ENCODE results near the gene SYT12. TPM values are rescaled to one million over a fixed set of nuclear protein-coding genes. Genes with fewer than 3 reads are reported as not detected.
"Not testable (repeated sequence)": the region's sequence is repeated elsewhere in the genome, so short reads cannot be mapped to it uniquely, and the experiment has no call there.

SYT12 gene
- total RNA-seq, 1 donor from 2014 or later: 0.44 TPM

- DNase-seq (ENCODE audit: low read depth, low spot score): no peak
- peaks cover 12% of the 10 kb centered on the region for H3K27me3 Mint-ChIP-seq (ENCODE audit: low read depth)
- no peaks in the 10 kb centered on the region for H3K9me3 Mint-ChIP-seq
- H3K4me1 Mint-ChIP-seq: peaks cover 19% of the 10 kb centered on the region
- H3K36me3 Mint-ChIP-seq (ENCODE audit: low read depth): no peaks in the 10 kb centered on the region
- H3K27ac Mint-ChIP-seq (ENCODE audit: unreplicated experiment): no peak overlapping the region
- H3K4me3 Mint-ChIP-seq: no peak overlapping the region
- TF ChIP-seq CTCF (conservative IDR thresholded peaks at IDR 0.05): no peak
Observed at GRCh38 chr11:67002921-67003411, 20.0 kb upstream of the SYT12 start.

GRCh38 chr11:67005200-67005599 is 17.7 kb upstream of the SYT12 start:
- peaks cover 12% of the 10 kb centered on the region for H3K27me3 Mint-ChIP-seq (ENCODE audit: low read depth)
- H3K36me3 Mint-ChIP-seq (ENCODE audit: low read depth); H3K27ac Mint-ChIP-seq (ENCODE audit: unreplicated experiment); DNase-seq (ENCODE audit: low read depth, low spot score); H3K4me3 Mint-ChIP-seq; H3K9me3 Mint-ChIP-seq: not testable (repeated sequence)
- H3K4me1 Mint-ChIP-seq: peaks cover 19% of the 10 kb centered on the region

- H3K4me1 Mint-ChIP-seq: peaks cover 19% of the 10 kb centered on the region
- peaks cover 5% of the 10 kb centered on the region for H3K27me3 Mint-ChIP-seq (ENCODE audit: low read depth)
- DNase-seq (ENCODE audit: low read depth, low spot score): peak; percentile 26
- H3K36me3 Mint-ChIP-seq (ENCODE audit: low read depth): no peaks in the 10 kb centered on the region
- no peaks in the 10 kb centered on the region for H3K9me3 Mint-ChIP-seq
- TF ChIP-seq CTCF (conservative IDR thresholded peaks at IDR 0.05): no peak
- H3K4me3 Mint-ChIP-seq: no peak overlapping the region
- peak overlapping the region; percentile 5 for H3K27ac Mint-ChIP-seq (ENCODE audit: unreplicated experiment)
Observed at GRCh38 chr11:67006029-67006884, 16.7 kb upstream of the SYT12 start.

GRCh38 chr11:67007126-67007525 is 15.8 kb upstream of the SYT12 start:
- no peaks in the 10 kb centered on the region for H3K36me3 Mint-ChIP-seq (ENCODE audit: low read depth)
- no peaks in the 10 kb centered on the region for H3K9me3 Mint-ChIP-seq
- H3K4me3 Mint-ChIP-seq: no peak overlapping the region
- no peak for DNase-seq (ENCODE audit: low read depth, low spot score)
- no peak for TF ChIP-seq CTCF (conservative IDR thresholded peaks at IDR 0.05)
- H3K27me3 Mint-ChIP-seq (ENCODE audit: low read depth): peaks cover 5% of the 10 kb centered on the region
- peaks cover 16% of the 10 kb centered on the region for H3K4me1 Mint-ChIP-seq
- H3K27ac Mint-ChIP-seq (ENCODE audit: unreplicated experiment): no peak overlapping the region

GRCh38 chr11:67010296-67010905 is 12.5 kb upstream of the SYT12 start:
- Mint-ChIP-seq H3K4me1 (peaks cover 8% of the 10 kb centered on the region), H3K27me3 (ENCODE audit: low read depth) (no peaks in the 10 kb centered on the region), H3K9me3 (no peaks in the 10 kb centered on the region), H3K36me3 (ENCODE audit: low read depth) (no peaks in the 10 kb centered on the region), H3K4me3 (no peak overlapping the region), H3K27ac (ENCODE audit: unreplicated experiment) (no peak overlapping the region)
- no peak for DNase-seq (ENCODE audit: low read depth, low spot score)
- no peak for TF ChIP-seq CTCF (conservative IDR thresholded peaks at IDR 0.05)

All from neural crest cell (in vitro differentiated cells).